H1 (cell line): Measurements from ENCODE around the gene DHRS7B. TPM values are rescaled to one million over a fixed set of nuclear protein-coding genes. Genes with fewer than 3 reads are reported as not detected.

ENCODE experiments used
- CTCF ChIA-PET: fragments of 300-600 bp; sonication (Branson Sonifier 250); formaldehyde crosslinking; loops from one replicate; lab custom pipeline; 2021; ENCODE audit not compliant: partially characterized antibody; lab: Charles Lee
- POLR2A ChIA-PET: fragments of 300-600 bp; sonication (Branson Sonifier 250); formaldehyde crosslinking; loops from one replicate; lab custom pipeline; 2021; ENCODE audit warnings: inconsistent platforms; ENCODE audit not compliant: partially characterized antibody; lab: Charles Lee
- DNase-seq, 2 experiments: peaks; one replicate each; pipeline versions ENCODE4 v3.0.0 to v3.0.0-alpha.2; 2010 to 2022; ENCODE audit warnings: low spot score in 2 of 2, low read depth in 1 of 2, mixed read lengths in 1 of 2
- FAIRE-seq: peaks from 2 replicates; lab custom pipeline; 2011; peaks lifted over from hg19 to GRCh38; lab: Jason Lieb, UNC
- H2AFZ ChIP-seq: 2 replicates; pipeline ENCODE4 v1.8.1; 2012; ENCODE audit warnings: low read length, inconsistent platforms
- H2AK5ac ChIP-seq: 2 replicates; pipeline ENCODE4 v1.6.1; 2013; ENCODE audit warnings: low read depth, low read length
- H2BK120ac ChIP-seq: replicated peaks from 2 replicates; pipeline ENCODE3; 2013; ENCODE audit warnings: low read depth, low read length, inconsistent platforms
- H2BK12ac ChIP-seq: 2 replicates; pipeline ENCODE4 v1.6.1; 2013; ENCODE audit warnings: low read depth, low read length
- H2BK15ac ChIP-seq: 2 replicates; pipeline ENCODE4 v1.6.1; 2013; ENCODE audit warnings: low read length
- H2BK20ac ChIP-seq: 2 replicates; pipeline ENCODE4 v1.6.1; 2013; ENCODE audit warnings: low read length
- H2BK5ac ChIP-seq: 2 replicates; pipeline ENCODE4 v1.6.1; 2013; ENCODE audit warnings: low read depth, low read length
- H3K14ac ChIP-seq: 2 replicates; pipeline ENCODE4 v1.6.1; 2013; ENCODE audit warnings: inconsistent platforms; ENCODE audit not compliant: insufficient read length
- H3K18ac ChIP-seq: 2 replicates; pipeline ENCODE4 v1.6.1; 2013; ENCODE audit warnings: low read length; ENCODE audit errors: extremely low read depth
- H3K23ac ChIP-seq: 2 replicates; pipeline ENCODE4 v1.6.1; 2013; ENCODE audit warnings: inconsistent platforms; ENCODE audit not compliant: insufficient read length
- H3K23me2 ChIP-seq: 2 replicates; pipeline ENCODE4 v1.6.1; 2013; ENCODE audit warnings: low read depth, low read length
- H3K27ac ChIP-seq: 2 replicates; pipeline ENCODE4 v1.6.1; 2011; ENCODE audit warnings: low read depth, low read length, inconsistent platforms
- H3K27me3 ChIP-seq, 4 experiments: replicated peaks in 1 of 4; 1 replicate in 1 of 4; 2 replicates in 3 of 4; pipeline versions ENCODE4 v1.6.1 to v1.8.1; 2011 to 2013; ENCODE audit warnings: low read length in 3 of 4, mild to moderate bottlenecking in 3 of 4, inconsistent platforms in 2 of 4, mixed read lengths in 2 of 4, moderate library complexity in 1 of 4; ENCODE audit not compliant: control insufficient read depth in 3 of 4, insufficient read depth in 3 of 4; ENCODE audit errors: extremely low read depth in 1 of 4
- H3K36me3 ChIP-seq, 4 experiments: 2 replicates each; pipeline versions ENCODE4 v1.6.1 to v1.8.1; 2011 to 2013; ENCODE audit warnings: mild to moderate bottlenecking in 4 of 4, low read length in 3 of 4, moderate library complexity in 2 of 4, control low read depth in 1 of 4, inconsistent platforms in 1 of 4; ENCODE audit not compliant: insufficient read depth in 4 of 4, control insufficient read depth in 2 of 4
- H3K4ac ChIP-seq: replicated peaks from 2 replicates; pipeline ENCODE3; 2013; ENCODE audit warnings: low read length, low read depth, mixed read lengths, inconsistent platforms; ENCODE audit not compliant: insufficient read length
- H3K4me1 ChIP-seq, 4 experiments: replicated peaks in 1 of 4; 1 replicate in 1 of 4; 2 replicates in 3 of 4; pipeline versions ENCODE4 v1.6.1 to v1.8.1; 2011 to 2013; ENCODE audit warnings: low read length in 3 of 4, inconsistent platforms in 2 of 4, mixed read lengths in 1 of 4; ENCODE audit not compliant: insufficient read depth in 4 of 4, control insufficient read depth in 3 of 4
- H3K4me2 ChIP-seq, 2 experiments: 2 replicates each; pipeline versions ENCODE4 v1.6.1 to v1.8.1; 2011 to 2013; ENCODE audit warnings: low read depth in 2 of 2, low read length in 2 of 2, control low read depth in 1 of 2, inconsistent platforms in 1 of 2, mild to moderate bottlenecking in 1 of 2; ENCODE audit not compliant: insufficient read depth in 1 of 2
- H3K4me3 ChIP-seq, 4 experiments: fragments of 200-600, 300-600 bp in 1 of 4; sonication (generic), shearing (Covaris generic), sonication (Bioruptor Twin) in 1 of 4; 2 replicates each; pipeline versions ENCODE4 v1.5.1 to v1.8.1; 2011 to 2016; ENCODE audit warnings: low read length in 4 of 4, low read depth in 3 of 4, control low read depth in 2 of 4, inconsistent platforms in 2 of 4, mild to moderate bottlenecking in 2 of 4, mixed read lengths in 1 of 4, moderate library complexity in 1 of 4; ENCODE audit not compliant: insufficient read depth in 2 of 4; ENCODE audit errors: extremely low read depth in 1 of 4
- H3K56ac ChIP-seq: replicated peaks from 2 replicates; pipeline ENCODE3; 2013; ENCODE audit warnings: low read depth, mild to moderate bottlenecking, mixed read lengths, low read length, inconsistent platforms; ENCODE audit not compliant: insufficient read length
- H3K79me1 ChIP-seq: 2 replicates; pipeline ENCODE4 v1.6.1; 2013; ENCODE audit warnings: low read depth, low read length, control low read depth
- H3K79me2 ChIP-seq, 2 experiments: 2 replicates each; pipeline versions ENCODE4 v1.6.1 to v1.8.1; 2012 to 2013; ENCODE audit warnings: low read length in 2 of 2, mild to moderate bottlenecking in 2 of 2, inconsistent platforms in 1 of 2; ENCODE audit not compliant: insufficient read depth in 2 of 2, control insufficient read depth in 1 of 2
- H3K9ac ChIP-seq, 4 experiments: replicated peaks in 1 of 4; 1 replicate in 1 of 4; 2 replicates in 3 of 4; pipeline versions ENCODE4 v1.6.1 to v1.8.1; 2011 to 2013; ENCODE audit warnings: low read depth in 3 of 4, low read length in 3 of 4, control low read depth in 2 of 4, mild to moderate bottlenecking in 2 of 4, moderate library complexity in 2 of 4, inconsistent platforms in 1 of 4; ENCODE audit errors: extremely low read depth in 1 of 4
- H3K9me3 ChIP-seq, 2 experiments: 2 replicates each; pipeline versions ENCODE4 v1.6.1 to v1.8.1; 2012 to 2013; ENCODE audit warnings: mild to moderate bottlenecking in 2 of 2, moderate library complexity in 2 of 2, control low read depth in 1 of 2, inconsistent platforms in 1 of 2, low read depth in 1 of 2, low read length in 1 of 2, mixed read lengths in 1 of 2; ENCODE audit not compliant: insufficient read depth in 2 of 2
- H4K20me1 ChIP-seq, 2 experiments: replicated peaks in 1 of 2; 2 replicates each; pipeline versions ENCODE3 to v1.8.1; 2011 to 2013; ENCODE audit warnings: inconsistent platforms in 2 of 2, low read length in 2 of 2, mild to moderate bottlenecking in 1 of 2; ENCODE audit not compliant: insufficient read depth in 2 of 2, control insufficient read depth in 1 of 2
- H4K5ac ChIP-seq: 2 replicates; pipeline ENCODE4 v1.6.1; 2013; ENCODE audit warnings: low read length, low read depth, mixed read lengths, inconsistent platforms; ENCODE audit not compliant: insufficient read length
- H4K8ac ChIP-seq: 2 replicates; pipeline ENCODE4 v1.8.0; 2013; ENCODE audit warnings: mild to moderate bottlenecking, moderate library complexity, low read length, inconsistent platforms; ENCODE audit not compliant: insufficient read depth; ENCODE audit errors: extremely low read depth
- H4K91ac ChIP-seq: replicated peaks from 2 replicates; pipeline ENCODE3; 2013; ENCODE audit warnings: low read length, mixed read lengths, inconsistent platforms; ENCODE audit not compliant: insufficient read length
- ASH2L ChIP-seq: fragments of 200-600, 300-600 bp; sonication (generic); IDR thresholded peaks from one replicate; pipeline ENCODE4 v1.7.1; 2017; ENCODE audit warnings: low read length
- ATF3 ChIP-seq: IDR thresholded peaks from 2 replicates; pipeline ENCODE4 v1.6.1; 2011; ENCODE audit warnings: low read depth, mild to moderate bottlenecking, low read length; ENCODE audit not compliant: insufficient read depth
- BRCA1 ChIP-seq: IDR thresholded peaks from 2 replicates; pipeline ENCODE4 v1.6.1; 2012; ENCODE audit warnings: low read depth, low read length, improper control_type of control experiment
- CBX5 ChIP-seq: fragments of 300-800, 300-1000 bp; sonication (generic); IDR thresholded peaks from 2 replicates; pipeline ENCODE4 v1.7.1; 2016; ENCODE audit warnings: antibody characterized with exemption, low read length, low read depth
- CBX8 ChIP-seq: fragments of 300-800, 300-1000 bp; sonication (generic); IDR thresholded peaks from 2 replicates; pipeline ENCODE4 v1.7.1; 2016; ENCODE audit warnings: low read depth, low read length, borderline replicate concordance
- CHD1 ChIP-seq: IDR thresholded peaks from 2 replicates; pipeline ENCODE4 v1.6.1; 2012; ENCODE audit warnings: low read depth, low read length, improper control_type of control experiment
- GABPA ChIP-seq: IDR thresholded peaks from 2 replicates; pipeline ENCODE4 v1.6.1; 2011; ENCODE audit warnings: mild to moderate bottlenecking, low read length, moderate library complexity, borderline replicate concordance; ENCODE audit not compliant: insufficient read depth
- RFX5 ChIP-seq: IDR thresholded peaks from 2 replicates; pipeline ENCODE4 v1.6.1; 2011; ENCODE audit warnings: low read depth, low read length, improper control_type of control experiment, borderline replicate concordance
- SRF ChIP-seq: IDR thresholded peaks from 2 replicates; pipeline ENCODE4 v1.6.1; 2011; ENCODE audit warnings: mild to moderate bottlenecking, low read depth, low read length, moderate library complexity
- SUZ12 ChIP-seq: fragments of 200-600 bp; sonication (generic); IDR thresholded peaks from 2 replicates; pipeline ENCODE4 v1.6.1; 2012; ENCODE audit warnings: mild to moderate bottlenecking, inconsistent platforms, low read length, moderate library complexity, mixed read lengths
- TAF7 ChIP-seq: optimal IDR thresholded peaks from 2 replicates; pipeline ENCODE3; 2011; ENCODE audit warnings: low read depth, mild to moderate bottlenecking, inconsistent platforms, low read length, moderate library complexity, borderline replicate concordance
- WGBS, 2 experiments: shearing (Covaris generic) in 1 of 2; methylation state at CpG; one replicate each; pipeline versions ENCODE4 v1.1.6 to v1.1.7; 2013 to 2015; ENCODE audit warnings: low lambda C conversion rate in 2 of 2, mixed read lengths in 2 of 2, inconsistent platforms in 1 of 2, low coverage in 1 of 2, missing lambda C conversion rate in 1 of 2; ENCODE audit not compliant: insufficient replicate concordance in 2 of 2, insufficient coverage in 1 of 2, insufficient read length in 1 of 2; ENCODE audit errors: extremely low coverage in 1 of 2, missing lambda C conversion rate in 1 of 2; 5-methylcytosine and 5-hydroxymethylcytosine counted together
- polyA plus RNA-seq, 7 experiments: library from polyadenylated mRNA; depleted of rRNA in 3 of 7; stranded (reverse) in 5 of 7; unstranded in 2 of 7; fragments of >200 nt in 5 of 7; fragments of 200-250 nt in 2 of 7; gene quantifications; 1 replicate in 5 of 7; 2 replicates in 1 of 7; 4 replicates in 1 of 7; pipeline versions ENCODE4 v1.2.1 to v1.2.3, GENCODE V29; 2011 to 2013; ENCODE audit warnings: missing spikeins in 2 of 7, mixed read lengths in 2 of 7
- total RNA-seq: library from RNA; stranded (reverse); fragmentation: NEBNext Ultra II Directional; extraction: Animal tissue kit (Norgen Biotek cat#: 25700); gene quantifications from 2 replicates; pipeline ENCODE4 v1.2.1, GENCODE V29; 2021

DHRS7B gene
- total and polyA plus RNA-seq, 2 of the 8 experiments (the other 6 are each of a cell fraction or from before 2014, with no cell fraction given), result 11.0 to 27.9 TPM

GRCh38 chr17:21200590-21201297, 74.0 kb downstream of the DHRS7B start:
- WGBS, 2 experiments, result 89% methylated on average over 15 of the region's 15 CpGs; no CpG with 5 or more reads in 1 of the 2 experiments
- H3K18ac ChIP-seq, result peak overlapping the region; percentile 44; the same call in 1 of the 2 replicates
- H3K4me3 ChIP-seq, result peak overlapping the region in 1 of 4 experiments; percentile 33; a peak in 2 of 8 replicates
- no peaks in the 10 kb centered on the region for H3K9me3 ChIP-seq
- peaks cover 29% of the 10 kb centered on the region for H3K79me1 ChIP-seq
- H3K23ac ChIP-seq, result no peak overlapping the region
- no peaks in the 10 kb centered on the region; a peak in 1 of 7 replicates for H3K27me3 ChIP-seq
- DNase-seq (no peak), FAIRE-seq (no peak)
- H3K56ac ChIP-seq, result no peak overlapping the region
- POLR2A ChIA-PET, result interaction anchor here (0.7 to 4.0 kb wide), 10 partner anchors 11 to 176 kb away, joined by 3 to 42 read pairs (median 3); partner anchors contain the start of genes TMEM11 and USP22
- no peak overlapping the region for H3K4ac ChIP-seq
- H2BK15ac ChIP-seq, result no peak overlapping the region
- H3K27ac ChIP-seq, result no peak overlapping the region
- peaks cover 6 to 20% (median 11%) of the 10 kb centered on the region in 4 experiments; a peak in 7 of 8 replicates for H3K36me3 ChIP-seq
- H4K8ac ChIP-seq, result no peak overlapping the region
- H2BK120ac ChIP-seq, result no peak overlapping the region
- H4K91ac ChIP-seq, result no peak overlapping the region
- peak overlapping the region; percentile 71; the same call in 1 of the 2 replicates for H2BK5ac ChIP-seq
- no peak overlapping the region for H2AFZ ChIP-seq
- CTCF ChIA-PET, result interaction anchor here (1.0 to 3.6 kb wide), 7 partner anchors 11 to 82 kb away, joined by 3 to 18 read pairs (median 6); no protein-coding TSS in a partner anchor
- H3K4me2 ChIP-seq, result peak overlapping the region; percentile 59 to 66; a peak in 3 of 4 replicates
- H3K4me1 ChIP-seq, result peaks cover 16 to 31% (median 24%) of the 10 kb centered on the region in 4 experiments
- H2AK5ac ChIP-seq, result no peak overlapping the region
- H4K5ac ChIP-seq, result no peak overlapping the region
- H3K23me2 ChIP-seq, result no peaks in the 10 kb centered on the region; the same call in 1 of the 2 replicates
- H2BK20ac ChIP-seq, result no peak overlapping the region
- peaks cover 33 to 63% of the 10 kb centered on the region in 2 experiments for H4K20me1 ChIP-seq
- H2BK12ac ChIP-seq, result no peak overlapping the region; the same call in 1 of the 2 replicates
- no peak overlapping the region for H3K14ac ChIP-seq
- H3K79me2 ChIP-seq, result peaks cover 3 to 73% of the 10 kb centered on the region in 2 experiments; a peak in 3 of 4 replicates
- peak overlapping the region in 1 of 4 experiments; percentile 1; a peak in 1 of 7 replicates for H3K9ac ChIP-seq
- TF ChIP-seq SUZ12 (no peak), BRCA1 (no peak), RFX5 (no peak), SRF (no peak), CBX5 (no peak), CBX8 (no peak), TAF7 (no peak), ASH2L (no peak), CHD1 (no peak), GABPA (no peak), ATF3 (no peak)
